Ishikawa (cell line): Measurements from ENCODE around the gene CA5B.

ENCODE experiments used
- CEBPB ChIP-seq: IDR thresholded peaks from 2 replicates; pipeline ENCODE4 v1.6.1; 2012
- CREB1 ChIP-seq: IDR thresholded peaks from 2 replicates; pipeline ENCODE4 v1.6.1; 2012; ENCODE audit warnings: low read depth
- EGR1 ChIP-seq: IDR thresholded peaks from 2 replicates; pipeline ENCODE4 v1.6.1; 2012
- EP300 ChIP-seq: IDR thresholded peaks from 2 replicates; pipeline ENCODE4 v1.6.1; 2012; ENCODE audit warnings: borderline replicate concordance
- FOXM1 ChIP-seq: IDR thresholded peaks from 2 replicates; pipeline ENCODE4 v1.6.1; 2012; ENCODE audit warnings: low read depth, borderline replicate concordance
- MAX ChIP-seq: IDR thresholded peaks from 2 replicates; pipeline ENCODE4 v1.6.1; 2012
- NFIC ChIP-seq: IDR thresholded peaks from 2 replicates; pipeline ENCODE4 v1.6.1; 2012
- RAD21 ChIP-seq: IDR thresholded peaks from 2 replicates; pipeline ENCODE4 v1.6.1; 2012; ENCODE audit warnings: low read depth
- TAF1 ChIP-seq: IDR thresholded peaks from 2 replicates; pipeline ENCODE4 v1.6.1; 2012; ENCODE audit warnings: low read depth, mild to moderate bottlenecking
- TCF12 ChIP-seq: IDR thresholded peaks from 2 replicates; pipeline ENCODE4 v1.6.1; 2012; ENCODE audit warnings: low read depth
- TEAD4 ChIP-seq: IDR thresholded peaks from 2 replicates; pipeline ENCODE4 v1.6.1; 2012
- USF1 ChIP-seq: IDR thresholded peaks from 2 replicates; pipeline ENCODE4 v1.6.1; 2012
- YY1 ChIP-seq: IDR thresholded peaks from 2 replicates; pipeline ENCODE4 v1.6.1; 2012; ENCODE audit warnings: low read depth
- ZBTB7A ChIP-seq: IDR thresholded peaks from 2 replicates; pipeline ENCODE4 v1.6.1; 2012; ENCODE audit warnings: low read depth
- TF ChIP-seq, protein P1 (sequence below): IDR thresholded peaks from 2 replicates; pipeline ENCODE4 v1.6.1; 2012; ENCODE audit warnings: low read depth, mild to moderate bottlenecking

The CA5B gene

DNA sequence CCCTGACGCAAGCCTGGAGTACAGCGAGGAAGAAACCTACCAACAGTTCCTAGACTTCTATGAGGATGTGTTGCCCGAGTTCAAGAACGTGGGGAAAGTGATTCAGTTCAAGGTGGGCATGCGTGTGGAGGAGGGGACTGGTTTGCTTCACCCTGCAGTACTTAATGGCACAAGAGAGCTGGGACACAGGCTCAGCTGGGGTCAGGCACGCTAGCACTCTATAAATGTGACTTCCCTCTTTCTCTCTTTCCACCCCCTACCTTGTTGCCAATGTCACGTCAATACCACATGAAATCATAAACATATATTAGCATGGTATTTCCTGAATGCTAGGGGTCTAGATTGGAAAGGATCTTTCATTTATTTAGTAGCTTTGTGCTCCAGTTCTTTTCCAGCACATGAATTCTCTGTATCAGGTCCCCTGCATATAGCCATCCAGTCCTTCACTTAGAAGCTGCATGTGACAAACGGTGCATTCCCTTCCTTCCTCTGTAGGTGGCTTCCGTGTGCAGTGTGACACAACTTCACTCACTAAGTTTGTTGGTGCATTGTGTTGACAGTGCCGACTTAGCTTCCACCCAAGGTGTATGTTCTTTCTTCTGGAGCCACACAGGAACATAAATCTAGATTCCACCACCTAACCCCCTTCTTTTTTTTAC is 77.8 kb downstream of the CA5B start:
- TF ChIP-seq EGR1 (no peak), RAD21 (peak; percentile 37)

DNA sequence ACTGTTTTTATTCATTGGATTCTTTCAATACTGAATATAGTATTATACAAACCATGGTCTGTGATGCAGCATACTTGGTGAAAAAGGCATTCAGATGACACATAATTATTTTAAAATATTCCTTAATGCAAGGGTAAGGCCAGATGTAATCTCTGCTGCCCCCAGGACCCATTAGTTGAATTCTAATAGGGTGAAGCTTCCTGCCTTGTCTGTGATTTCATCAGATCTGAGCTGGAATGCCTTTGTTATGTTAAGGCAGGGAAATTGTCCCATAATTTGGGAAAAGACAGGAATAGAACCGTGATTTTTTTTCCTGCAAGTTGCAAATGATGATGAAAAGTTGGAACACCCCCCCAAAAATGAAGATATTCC is 78.4 kb downstream of the CA5B start:
- TF ChIP-seq ZBTB7A (no peak), TCF12 (no peak), NFIC (no peak), EP300 (no peak), MAX (no peak), CREB1 (no peak), CEBPB (no peak), RAD21 (no peak), YY1 (no peak), USF1 (no peak), TAF1 (no peak), TEAD4 (no peak), EGR1 (no peak), FOXM1 (no peak)
- TF ChIP-seq, protein P1, sequence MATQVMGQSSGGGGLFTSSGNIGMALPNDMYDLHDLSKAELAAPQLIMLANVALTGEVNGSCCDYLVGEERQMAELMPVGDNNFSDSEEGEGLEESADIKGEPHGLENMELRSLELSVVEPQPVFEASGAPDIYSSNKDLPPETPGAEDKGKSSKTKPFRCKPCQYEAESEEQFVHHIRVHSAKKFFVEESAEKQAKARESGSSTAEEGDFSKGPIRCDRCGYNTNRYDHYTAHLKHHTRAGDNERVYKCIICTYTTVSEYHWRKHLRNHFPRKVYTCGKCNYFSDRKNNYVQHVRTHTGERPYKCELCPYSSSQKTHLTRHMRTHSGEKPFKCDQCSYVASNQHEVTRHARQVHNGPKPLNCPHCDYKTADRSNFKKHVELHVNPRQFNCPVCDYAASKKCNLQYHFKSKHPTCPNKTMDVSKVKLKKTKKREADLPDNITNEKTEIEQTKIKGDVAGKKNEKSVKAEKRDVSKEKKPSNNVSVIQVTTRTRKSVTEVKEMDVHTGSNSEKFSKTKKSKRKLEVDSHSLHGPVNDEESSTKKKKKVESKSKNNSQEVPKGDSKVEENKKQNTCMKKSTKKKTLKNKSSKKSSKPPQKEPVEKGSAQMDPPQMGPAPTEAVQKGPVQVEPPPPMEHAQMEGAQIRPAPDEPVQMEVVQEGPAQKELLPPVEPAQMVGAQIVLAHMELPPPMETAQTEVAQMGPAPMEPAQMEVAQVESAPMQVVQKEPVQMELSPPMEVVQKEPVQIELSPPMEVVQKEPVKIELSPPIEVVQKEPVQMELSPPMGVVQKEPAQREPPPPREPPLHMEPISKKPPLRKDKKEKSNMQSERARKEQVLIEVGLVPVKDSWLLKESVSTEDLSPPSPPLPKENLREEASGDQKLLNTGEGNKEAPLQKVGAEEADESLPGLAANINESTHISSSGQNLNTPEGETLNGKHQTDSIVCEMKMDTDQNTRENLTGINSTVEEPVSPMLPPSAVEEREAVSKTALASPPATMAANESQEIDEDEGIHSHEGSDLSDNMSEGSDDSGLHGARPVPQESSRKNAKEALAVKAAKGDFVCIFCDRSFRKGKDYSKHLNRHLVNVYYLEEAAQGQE: no peak

DNA sequence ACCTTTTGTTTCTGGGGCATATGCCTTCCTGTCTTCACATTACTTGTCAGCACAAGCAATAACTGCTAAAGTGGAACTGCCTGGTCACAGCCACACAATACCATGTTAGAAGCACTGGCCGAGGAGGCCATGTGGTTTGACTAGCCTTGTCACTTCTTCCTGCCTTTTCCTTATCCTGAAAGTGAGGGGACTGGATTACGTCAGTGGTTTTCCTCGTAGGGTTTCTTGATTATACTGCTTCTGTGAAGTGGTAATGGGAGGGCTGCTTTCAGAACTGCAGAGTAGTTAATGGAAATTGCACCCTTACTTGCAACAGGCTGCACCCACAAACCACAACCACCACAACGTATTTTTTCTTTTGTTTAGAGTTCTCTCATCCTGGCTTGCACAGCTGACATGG is 78.8 kb downstream of the CA5B start:
- no peak for TF ChIP-seq NFIC
- no peak for TF ChIP-seq ZBTB7A
- TF ChIP-seq USF1: no peak

- TF ChIP-seq TEAD4 (no peak), FOXM1 (no peak), YY1 (no peak), MAX (no peak), NFIC (no peak), CEBPB (no peak), EGR1 (no peak), CREB1 (no peak)
Measured at GRCh38 chrX:15820106-15821073, 82.3 kb downstream of the CA5B start.

GRCh38 chrX:15822922-15823321 is 84.9 kb downstream of the CA5B start:
- no peak for TF ChIP-seq FOXM1
- no peak for TF ChIP-seq CREB1
- TF ChIP-seq, protein P1: no peak
- no peak for TF ChIP-seq MAX
- TF ChIP-seq RAD21: no peak
- no peak for TF ChIP-seq USF1
- no peak for TF ChIP-seq EP300
- TF ChIP-seq EGR1: no peak
- TF ChIP-seq YY1: no peak
- no peak for TF ChIP-seq TCF12
